ENCODE results near the gene GNA15. TPM values are rescaled to one million over a fixed set of nuclear protein-coding genes. Genes with fewer than 3 reads are reported as not detected.
A peak's percentile ranks its signal among the peaks of the same experiment; 100 is the strongest.

Gene GNA15
- total RNA-seq, 2 donors from 2014 or later: not detected

GRCh38 chr19:3123956-3124355 is 11.9 kb upstream of the GNA15 start:
- no peak overlapping the region for H3K4me3 Mint-ChIP-seq
- TF ChIP-seq CTCF (conservative IDR thresholded peaks at IDR 0.05): no peak
- H3K27me3 Mint-ChIP-seq (ENCODE audit: insufficient read depth): no peaks in the 10 kb centered on the region
- no peak overlapping the region for H3K27ac Mint-ChIP-seq
- H3K4me1 Mint-ChIP-seq: no peaks in the 10 kb centered on the region
- Histone ChIP-seq H3K9ac (ENCODE audit: extremely low read depth, low read length, poor library complexity, severe bottlenecking) (no peak overlapping the region), H3K4me3 (ENCODE audit: low read length) (no peak overlapping the region), H3K4me1 (ENCODE audit: control insufficient read depth, insufficient read depth, low read length) (no peaks in the 10 kb centered on the region), H3K27ac (ENCODE audit: low read depth, low read length) (no peak overlapping the region), H3K9me3 (ENCODE audit: control insufficient read depth, low read length) (no peaks in the 10 kb centered on the region), H3K27me3 (ENCODE audit: control insufficient read depth, insufficient read depth, low read length, poor library complexity, severe bottlenecking) (no peaks in the 10 kb centered on the region), H3K36me3 (ENCODE audit: control insufficient read depth, insufficient read depth, low read length) (no peaks in the 10 kb centered on the region)
- H3K9me3 Mint-ChIP-seq: no peaks in the 10 kb centered on the region
- no peak for DNase-seq
- WGBS, 2 experiments (ENCODE audit: insufficient coverage in 1 of 2, insufficient read length in 1 of 2): 87 to 93% methylated on average over 8 of the region's 8 CpGs
- H3K36me3 Mint-ChIP-seq (ENCODE audit: low read depth): peaks cover 7% of the 10 kb centered on the region

GRCh38 chr19:3124630-3125029 is 11.2 kb upstream of the GNA15 start:
- no peaks in the 10 kb centered on the region for H3K4me1 Mint-ChIP-seq
- H3K27me3 Mint-ChIP-seq (ENCODE audit: insufficient read depth): no peaks in the 10 kb centered on the region
- H3K27ac Mint-ChIP-seq: no peak overlapping the region
- Histone ChIP-seq H3K4me3 (ENCODE audit: low read length) (no peak overlapping the region), H3K27ac (ENCODE audit: low read depth, low read length) (no peak overlapping the region), H3K9me3 (ENCODE audit: control insufficient read depth, low read length) (no peaks in the 10 kb centered on the region), H3K9ac (ENCODE audit: extremely low read depth, low read length, poor library complexity, severe bottlenecking) (no peak overlapping the region), H3K4me1 (ENCODE audit: control insufficient read depth, insufficient read depth, low read length) (no peaks in the 10 kb centered on the region), H3K36me3 (ENCODE audit: control insufficient read depth, insufficient read depth, low read length) (no peaks in the 10 kb centered on the region), H3K27me3 (ENCODE audit: control insufficient read depth, insufficient read depth, low read length, poor library complexity, severe bottlenecking) (no peaks in the 10 kb centered on the region)
- DNase-seq: no peak
- TF ChIP-seq CTCF (conservative IDR thresholded peaks at IDR 0.05): no peak
- H3K36me3 Mint-ChIP-seq (ENCODE audit: low read depth): peaks cover 2% of the 10 kb centered on the region
- 90 to 91% methylated on average over 15 to 16 of the region's 16 CpGs for WGBS, 2 experiments (ENCODE audit: insufficient coverage in 1 of 2, insufficient read length in 1 of 2)
- no peak overlapping the region for H3K4me3 Mint-ChIP-seq
- H3K9me3 Mint-ChIP-seq: no peaks in the 10 kb centered on the region

GRCh38 chr19:3125900-3126524 is 9.8 kb upstream of the GNA15 start:
- no peaks in the 10 kb centered on the region for H3K9me3 ChIP-seq (ENCODE audit: control insufficient read depth, low read length)
- peaks cover under 1% of the 10 kb centered on the region for H3K36me3 Mint-ChIP-seq (ENCODE audit: low read depth)
- H3K4me3 ChIP-seq (ENCODE audit: low read length): no peak overlapping the region
- no peaks in the 10 kb centered on the region for H3K27me3 Mint-ChIP-seq (ENCODE audit: insufficient read depth)
- H3K27me3 ChIP-seq (ENCODE audit: control insufficient read depth, insufficient read depth, low read length, poor library complexity, severe bottlenecking): no peaks in the 10 kb centered on the region
- H3K4me3 Mint-ChIP-seq: no peak overlapping the region
- peak; percentile 87 for TF ChIP-seq CTCF (conservative IDR thresholded peaks at IDR 0.05)
- no peaks in the 10 kb centered on the region for H3K9me3 Mint-ChIP-seq
- H3K27ac Mint-ChIP-seq: no peak overlapping the region
- no peaks in the 10 kb centered on the region for H3K4me1 ChIP-seq (ENCODE audit: control insufficient read depth, insufficient read depth, low read length)
- H3K9ac ChIP-seq (ENCODE audit: extremely low read depth, low read length, poor library complexity, severe bottlenecking): no peak overlapping the region
- WGBS, 2 experiments (ENCODE audit: insufficient coverage in 1 of 2, insufficient read length in 1 of 2): 23 to 33% methylated on average over 4 to 14 of the region's 14 CpGs
- peak; percentile 96 for DNase-seq
- no peak overlapping the region for H3K27ac ChIP-seq (ENCODE audit: low read depth, low read length)
- no peaks in the 10 kb centered on the region for H3K36me3 ChIP-seq (ENCODE audit: control insufficient read depth, insufficient read depth, low read length)
- no peaks in the 10 kb centered on the region for H3K4me1 Mint-ChIP-seq
